H9 (cell line): ENCODE measurements around the gene PARD3. TPM values are rescaled to one million over a fixed set of nuclear protein-coding genes. Genes with fewer than 3 reads are reported as not detected.

Source experiments
- DNase-seq: peaks from one replicate; pipeline ENCODE4 v3.0.0-alpha.2; 2017
- H2AFZ ChIP-seq: one replicate; pipeline ENCODE4 v1.6.1; 2013; ENCODE audit warnings: mild to moderate bottlenecking, low read length, control low read depth, moderate library complexity
- H2AK5ac ChIP-seq: 2 replicates; pipeline ENCODE4 v1.6.1; 2013; ENCODE audit warnings: low read length, control low read depth, mixed read lengths; ENCODE audit not compliant: insufficient read length
- H2BK120ac ChIP-seq: one replicate; pipeline ENCODE4 v1.6.1; 2013; ENCODE audit warnings: low read depth, mild to moderate bottlenecking, low read length, control low read depth, inconsistent platforms; ENCODE audit not compliant: poor library complexity, severe bottlenecking
- H2BK12ac ChIP-seq: 2 replicates; pipeline ENCODE4 v1.6.1; 2013; ENCODE audit warnings: low read length, control low read depth, mixed read lengths, low read depth; ENCODE audit not compliant: insufficient read length
- H2BK15ac ChIP-seq: 2 replicates; pipeline ENCODE4 v1.6.1; 2013; ENCODE audit warnings: low read depth, low read length, control low read depth
- H2BK20ac ChIP-seq: one replicate; pipeline ENCODE4 v1.6.1; 2013; ENCODE audit warnings: low read depth, mild to moderate bottlenecking, low read length, control low read depth, inconsistent platforms; ENCODE audit not compliant: poor library complexity, severe bottlenecking
- H2BK5ac ChIP-seq: 2 replicates; pipeline ENCODE4 v1.6.1; 2013; ENCODE audit warnings: low read length, control low read depth, mixed read lengths; ENCODE audit not compliant: insufficient read length
- H3K14ac ChIP-seq: 2 replicates; pipeline ENCODE4 v1.6.1; 2013; ENCODE audit warnings: low read length, control low read depth; ENCODE audit not compliant: insufficient read depth
- H3K18ac ChIP-seq: 2 replicates; pipeline ENCODE4 v1.6.1; 2013; ENCODE audit warnings: low read depth, mild to moderate bottlenecking, mixed read lengths, low read length, control low read depth; ENCODE audit not compliant: insufficient read length
- H3K23ac ChIP-seq: 2 replicates; pipeline ENCODE4 v1.6.1; 2013; ENCODE audit warnings: low read length, control low read depth, mixed read lengths, low read depth; ENCODE audit not compliant: insufficient read length
- H3K23me2 ChIP-seq: 2 replicates; pipeline ENCODE4 v1.6.1; 2013; ENCODE audit warnings: low read depth, mild to moderate bottlenecking, mixed read lengths, low read length, control low read depth; ENCODE audit not compliant: insufficient read length, poor library complexity, severe bottlenecking
- H3K27ac ChIP-seq: 2 replicates; pipeline ENCODE4 v1.5.1; 2013; ENCODE audit warnings: low read length, control low read depth, mixed read lengths, low read depth; ENCODE audit not compliant: insufficient read length
- H3K27me3 ChIP-seq: 2 replicates; pipeline ENCODE4 v1.6.1; 2013; ENCODE audit warnings: low read length, control low read depth, inconsistent platforms; ENCODE audit not compliant: insufficient read depth
- H3K4ac ChIP-seq: 2 replicates; pipeline ENCODE4 v1.6.1; 2013; ENCODE audit warnings: low read depth, mild to moderate bottlenecking, control low read depth, inconsistent platforms, low read length, moderate library complexity
- H3K4me1 ChIP-seq: 2 replicates; pipeline ENCODE4 v1.6.1; 2013; ENCODE audit warnings: low read length, control low read depth, inconsistent platforms; ENCODE audit not compliant: insufficient read depth
- H3K4me2 ChIP-seq: 2 replicates; pipeline ENCODE4 v1.6.1; 2013; ENCODE audit warnings: low read length, control low read depth, mixed read lengths; ENCODE audit not compliant: insufficient read length, insufficient read depth
- H3K56ac ChIP-seq: 2 replicates; pipeline ENCODE4 v1.6.1; 2013; ENCODE audit warnings: low read depth, mild to moderate bottlenecking, mixed read lengths, low read length, control low read depth; ENCODE audit not compliant: insufficient read length
- H3K79me1 ChIP-seq: 2 replicates; pipeline ENCODE4 v1.6.1; 2013; ENCODE audit warnings: low read depth, mild to moderate bottlenecking, moderate library complexity, low read length, control low read depth, inconsistent platforms; ENCODE audit not compliant: insufficient read depth, poor library complexity, severe bottlenecking
- H3K79me2 ChIP-seq: 2 replicates; pipeline ENCODE4 v1.6.1; 2013; ENCODE audit warnings: low read length, control low read depth, inconsistent platforms; ENCODE audit not compliant: insufficient read depth
- H3K9ac ChIP-seq: 2 replicates; pipeline ENCODE4 v1.6.1; 2013; ENCODE audit warnings: low read length, control low read depth, mixed read lengths; ENCODE audit not compliant: insufficient read length; ENCODE audit errors: extremely low read depth
- H3K9me3 ChIP-seq: one replicate; pipeline ENCODE4 v1.6.1; 2013; ENCODE audit warnings: low read depth, low read length, inconsistent platforms; ENCODE audit not compliant: control insufficient read depth
- H3T11ph ChIP-seq: one replicate; pipeline ENCODE4 v1.6.1; 2013; ENCODE audit warnings: mild to moderate bottlenecking, low read length, control low read depth, inconsistent platforms
- H4K20me1 ChIP-seq: one replicate; pipeline ENCODE4 v1.6.1; 2013; ENCODE audit not compliant: control insufficient read depth, insufficient read length, insufficient read depth
- H4K5ac ChIP-seq: 2 replicates; pipeline ENCODE4 v1.6.1; 2013; ENCODE audit warnings: low read depth, mild to moderate bottlenecking, mixed read lengths, low read length, control low read depth; ENCODE audit not compliant: insufficient read length
- H4K8ac ChIP-seq: replicated peaks from 2 replicates; pipeline ENCODE4 v1.6.1; 2013; ENCODE audit warnings: low read length, control low read depth, mixed read lengths, low read depth; ENCODE audit not compliant: insufficient read length
- H4K91ac ChIP-seq: 2 replicates; pipeline ENCODE4 v1.6.1; 2013; ENCODE audit warnings: low read depth, mild to moderate bottlenecking, moderate library complexity, mixed read lengths, low read length, control low read depth; ENCODE audit not compliant: insufficient read length
- H3K27ac Mint-ChIP-seq, 3 experiments: 2 replicates in 2 of 3; 3 replicates in 1 of 3; pipeline ENCODE4 v1.8.0; 2020 to 2021; ENCODE audit warnings: mixed read lengths in 3 of 3, mild to moderate bottlenecking in 1 of 3, moderate library complexity in 1 of 3
- H3K27me3 Mint-ChIP-seq: 2 replicates; pipeline ENCODE4 v1.8.0; 2021; ENCODE audit warnings: low read depth, mild to moderate bottlenecking, moderate library complexity, mixed read lengths
- H3K36me3 Mint-ChIP-seq, 3 experiments: 2 replicates in 2 of 3; 3 replicates in 1 of 3; pipeline ENCODE4 v1.8.0; 2020 to 2021; ENCODE audit warnings: low read depth in 3 of 3, mixed read lengths in 3 of 3; ENCODE audit not compliant: insufficient read depth in 1 of 3
- H3K4me1 Mint-ChIP-seq, 2 experiments: 2 replicates each; pipeline ENCODE4 v1.8.0; 2020; ENCODE audit warnings: mixed read lengths in 2 of 2
- H3K4me3 Mint-ChIP-seq, 2 experiments: 2 replicates in 1 of 2; 3 replicates in 1 of 2; pipeline ENCODE4 v1.8.0; 2020 to 2021; ENCODE audit warnings: mild to moderate bottlenecking in 2 of 2, mixed read lengths in 2 of 2, moderate library complexity in 1 of 2
- H3K9me3 Mint-ChIP-seq, 2 experiments: 2 replicates in 1 of 2; 3 replicates in 1 of 2; pipeline ENCODE4 v1.8.0; 2020; ENCODE audit warnings: mild to moderate bottlenecking in 2 of 2, mixed read lengths in 2 of 2, moderate library complexity in 1 of 2
- WGBS: extraction: QIAGEN DNeasy Blood & Tissue Kit; methylation state at CpG from one replicate; pipeline ENCODE4 v1.1.7; 2013; ENCODE audit warnings: missing lambda C conversion rate, low lambda C conversion rate, mixed read lengths; ENCODE audit not compliant: insufficient read length; ENCODE audit errors: extremely low coverage; 5-methylcytosine and 5-hydroxymethylcytosine counted together
- total RNA-seq: library from RNA; stranded (reverse); gene quantifications from 2 replicates; pipeline ENCODE4 v1.2.1, GENCODE V29; 2021
- TF ChIP-seq, protein P1 (sequence below): fragments of 200-600 bp; sonication (generic); conservative IDR thresholded peaks from 3 replicates; pipeline ENCODE4 v1.8.0; 2021; ENCODE audit warnings: antibody characterized with exemption, mild to moderate bottlenecking

Gene PARD3
- total RNA-seq, 1 experiment from 2014 or later: 44.7 TPM

DNA sequence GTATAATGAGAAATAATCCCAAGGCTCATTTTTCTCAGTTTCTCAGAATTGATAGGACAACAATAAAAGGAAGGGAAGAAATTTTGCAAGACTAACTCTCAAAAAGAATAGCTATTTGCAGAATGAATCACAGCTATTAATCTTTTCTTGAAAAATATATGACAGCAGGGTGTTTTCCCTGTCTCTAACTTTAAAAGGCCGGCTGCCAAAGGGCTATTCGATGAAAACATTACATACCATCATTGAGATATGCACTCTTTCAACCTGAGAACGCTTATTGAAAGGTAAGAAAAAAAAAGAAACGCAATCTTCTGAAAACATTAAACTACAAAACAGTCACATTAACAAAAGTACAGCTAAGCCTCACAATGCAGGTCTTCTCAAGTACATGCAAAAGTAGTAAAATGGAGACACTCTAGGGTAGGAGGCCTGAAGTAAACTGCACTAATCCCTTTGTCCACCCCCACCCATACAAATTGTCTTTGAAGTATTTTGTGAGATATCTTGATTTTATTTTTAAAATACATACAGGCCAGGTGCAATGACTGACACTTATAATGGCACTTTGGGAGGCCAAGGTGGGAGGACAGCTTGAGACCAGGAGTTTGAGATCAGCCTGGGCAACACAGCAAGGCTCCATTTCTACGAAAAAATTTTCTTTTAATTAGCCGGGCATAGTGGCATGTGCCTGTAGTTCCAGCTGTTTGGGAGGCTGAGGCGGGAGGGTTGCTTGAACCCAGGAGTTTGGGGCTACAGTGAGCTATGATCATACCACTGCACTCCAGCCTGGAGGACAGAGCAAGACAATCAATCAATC is 83.0 kb downstream of the PARD3 start:
- Mint-ChIP-seq H3K4me3 (no peak overlapping the region), H3K27me3 (no peaks in the 10 kb centered on the region), H3K4me1 (peaks cover 19 to 25% of the 10 kb centered on the region in 2 experiments), H3K9me3 (no peaks in the 10 kb centered on the region), H3K36me3 (no peaks in the 10 kb centered on the region; a peak in 1 of 7 replicates), H3K27ac (peak overlapping the region in 1 of 3 experiments; percentile 67; a peak in 1 of 7 replicates)
- no peaks in the 10 kb centered on the region for H3K27me3 ChIP-seq
- H3K9ac ChIP-seq: no peak overlapping the region
- no peaks in the 10 kb centered on the region for H3K23me2 ChIP-seq
- TF ChIP-seq, protein P1, sequence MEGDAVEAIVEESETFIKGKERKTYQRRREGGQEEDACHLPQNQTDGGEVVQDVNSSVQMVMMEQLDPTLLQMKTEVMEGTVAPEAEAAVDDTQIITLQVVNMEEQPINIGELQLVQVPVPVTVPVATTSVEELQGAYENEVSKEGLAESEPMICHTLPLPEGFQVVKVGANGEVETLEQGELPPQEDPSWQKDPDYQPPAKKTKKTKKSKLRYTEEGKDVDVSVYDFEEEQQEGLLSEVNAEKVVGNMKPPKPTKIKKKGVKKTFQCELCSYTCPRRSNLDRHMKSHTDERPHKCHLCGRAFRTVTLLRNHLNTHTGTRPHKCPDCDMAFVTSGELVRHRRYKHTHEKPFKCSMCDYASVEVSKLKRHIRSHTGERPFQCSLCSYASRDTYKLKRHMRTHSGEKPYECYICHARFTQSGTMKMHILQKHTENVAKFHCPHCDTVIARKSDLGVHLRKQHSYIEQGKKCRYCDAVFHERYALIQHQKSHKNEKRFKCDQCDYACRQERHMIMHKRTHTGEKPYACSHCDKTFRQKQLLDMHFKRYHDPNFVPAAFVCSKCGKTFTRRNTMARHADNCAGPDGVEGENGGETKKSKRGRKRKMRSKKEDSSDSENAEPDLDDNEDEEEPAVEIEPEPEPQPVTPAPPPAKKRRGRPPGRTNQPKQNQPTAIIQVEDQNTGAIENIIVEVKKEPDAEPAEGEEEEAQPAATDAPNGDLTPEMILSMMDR: no peak
- H3K18ac ChIP-seq: no peak overlapping the region
- no peak for DNase-seq
- no peak overlapping the region for H3K23ac ChIP-seq
- H3K79me2 ChIP-seq: peaks cover 4% of the 10 kb centered on the region; the same call in 1 of the 2 replicates
- H2BK5ac ChIP-seq: no peak overlapping the region
- H3K4me1 ChIP-seq: peaks cover 2% of the 10 kb centered on the region
- no peaks in the 10 kb centered on the region for H4K20me1 ChIP-seq
- no peak overlapping the region for H3K4me2 ChIP-seq
- no peak overlapping the region for H3T11ph ChIP-seq
- H2BK20ac ChIP-seq: no peak overlapping the region
- H3K27ac ChIP-seq: no peak overlapping the region
- H4K91ac ChIP-seq: no peak overlapping the region
- no peak overlapping the region for H2AK5ac ChIP-seq
- no peak overlapping the region for H2AFZ ChIP-seq
- H3K14ac ChIP-seq: no peak overlapping the region
- peaks cover 11% of the 10 kb centered on the region for H3K79me1 ChIP-seq
- H3K4ac ChIP-seq: no peak overlapping the region
- no peak overlapping the region for H4K8ac ChIP-seq
- no peak overlapping the region for H3K56ac ChIP-seq
- H4K5ac ChIP-seq: no peak overlapping the region
- H2BK120ac ChIP-seq: no peak overlapping the region
- no peaks in the 10 kb centered on the region for H3K9me3 ChIP-seq
- no CpG with 5 or more reads among the region's 7 CpGs for WGBS
- no peak overlapping the region for H2BK12ac ChIP-seq
- H2BK15ac ChIP-seq: no peak overlapping the region
